GM13977 (cell line): Measurements from ENCODE around the gene TOR4A.
A peak's percentile ranks its signal among the peaks of the same experiment; 100 is the strongest.

Experiments used
- DNase-seq: peaks from one replicate; pipeline ENCODE4 v3.0.0; 2012; ENCODE audit warnings: low spot score
- CTCF ChIP-seq: IDR thresholded peaks from 2 replicates; pipeline ENCODE4 v1.5.1; 2012; ENCODE audit warnings: mild to moderate bottlenecking, control low read depth; ENCODE audit not compliant: insufficient read depth; ENCODE audit errors: extremely low read depth, missing control alignments
- in situ Hi-C: fragments of 300-500 bp; cut with MboI; formaldehyde crosslinking; loops from one replicate; pipeline ENCODE4 v1.12.0; 2022; ENCODE audit warnings: low sequenced_read_pairs, low pct_unique_long_range_greater_than_20kb, mixed read lengths, inconsistent platforms; ENCODE audit not compliant: unreplicated experiment

TOR4A gene

GRCh38 chr9:137313956-137314560 lies 36.5 kb downstream of the TOR4A start:
- no peak for DNase-seq
- in situ Hi-C loops: no loop called here
- TF ChIP-seq CTCF: no peak

- DNase-seq: peak; percentile 37
- TF ChIP-seq CTCF: no peak
- in situ Hi-C loops: no loop called here
These were observed 37.3 kb downstream of the TOR4A start for GRCh38 chr9:137314561-137315560.

GRCh38 chr9:137315581-137316011 lies 38.1 kb downstream of the TOR4A start:
- in situ Hi-C loops: no loop called here
- no peak for DNase-seq
- TF ChIP-seq CTCF: no peak

GRCh38 chr9:137316012-137316981 lies 38.8 kb downstream of the TOR4A start:
- DNase-seq: peak; percentile 96
- no peak for TF ChIP-seq CTCF
- in situ Hi-C loops: no loop called here

- in situ Hi-C loops: no loop called here
- TF ChIP-seq CTCF: no peak
- peak; percentile 29 for DNase-seq
These were observed 39.6 kb downstream of the TOR4A start for GRCh38 chr9:137317021-137317717.
